ENCODE measurements around the gene EFCAB12.

DNA sequence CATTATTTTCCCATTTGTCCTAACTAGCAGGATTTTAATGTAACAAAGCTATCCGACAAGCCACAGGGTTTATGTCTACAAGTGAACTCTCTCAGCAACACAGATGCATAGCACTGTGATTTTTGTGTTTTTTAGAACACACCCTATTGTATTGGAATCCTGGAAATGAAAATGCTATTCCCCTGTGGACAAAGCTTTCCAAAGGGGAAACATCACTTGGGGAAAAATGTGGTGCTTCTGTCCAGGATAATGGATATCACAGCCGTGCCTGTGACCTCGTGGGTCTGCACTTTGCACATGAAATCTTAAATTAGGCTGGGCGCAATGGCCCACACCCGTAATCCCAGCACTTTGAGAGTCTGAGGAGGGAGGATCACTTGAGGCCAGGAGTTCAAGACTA lies 60.6 kb downstream of the EFCAB12 start:
- no peak for TF ChIP-seq POLR2A (IDR thresholded peaks at IDR 0.05)
- TF ChIP-seq, protein P1, sequence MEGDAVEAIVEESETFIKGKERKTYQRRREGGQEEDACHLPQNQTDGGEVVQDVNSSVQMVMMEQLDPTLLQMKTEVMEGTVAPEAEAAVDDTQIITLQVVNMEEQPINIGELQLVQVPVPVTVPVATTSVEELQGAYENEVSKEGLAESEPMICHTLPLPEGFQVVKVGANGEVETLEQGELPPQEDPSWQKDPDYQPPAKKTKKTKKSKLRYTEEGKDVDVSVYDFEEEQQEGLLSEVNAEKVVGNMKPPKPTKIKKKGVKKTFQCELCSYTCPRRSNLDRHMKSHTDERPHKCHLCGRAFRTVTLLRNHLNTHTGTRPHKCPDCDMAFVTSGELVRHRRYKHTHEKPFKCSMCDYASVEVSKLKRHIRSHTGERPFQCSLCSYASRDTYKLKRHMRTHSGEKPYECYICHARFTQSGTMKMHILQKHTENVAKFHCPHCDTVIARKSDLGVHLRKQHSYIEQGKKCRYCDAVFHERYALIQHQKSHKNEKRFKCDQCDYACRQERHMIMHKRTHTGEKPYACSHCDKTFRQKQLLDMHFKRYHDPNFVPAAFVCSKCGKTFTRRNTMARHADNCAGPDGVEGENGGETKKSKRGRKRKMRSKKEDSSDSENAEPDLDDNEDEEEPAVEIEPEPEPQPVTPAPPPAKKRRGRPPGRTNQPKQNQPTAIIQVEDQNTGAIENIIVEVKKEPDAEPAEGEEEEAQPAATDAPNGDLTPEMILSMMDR (IDR thresholded peaks at IDR 0.05) = no peak

Data from body of pancreas (tissue), 4 donors.